ENCODE data around the gene RHBDL1. TPM values are rescaled to one million over a fixed set of nuclear protein-coding genes. Genes with fewer than 3 reads are reported as not detected.

RHBDL1 gene
- total and polyA plus RNA-seq, 9 of the 15 experiments (the other 6 are each of a cell fraction or from before 2014, with no cell fraction given), result 0.03 to 5.6 (median 1.3) TPM; not detected in 1

DNA sequence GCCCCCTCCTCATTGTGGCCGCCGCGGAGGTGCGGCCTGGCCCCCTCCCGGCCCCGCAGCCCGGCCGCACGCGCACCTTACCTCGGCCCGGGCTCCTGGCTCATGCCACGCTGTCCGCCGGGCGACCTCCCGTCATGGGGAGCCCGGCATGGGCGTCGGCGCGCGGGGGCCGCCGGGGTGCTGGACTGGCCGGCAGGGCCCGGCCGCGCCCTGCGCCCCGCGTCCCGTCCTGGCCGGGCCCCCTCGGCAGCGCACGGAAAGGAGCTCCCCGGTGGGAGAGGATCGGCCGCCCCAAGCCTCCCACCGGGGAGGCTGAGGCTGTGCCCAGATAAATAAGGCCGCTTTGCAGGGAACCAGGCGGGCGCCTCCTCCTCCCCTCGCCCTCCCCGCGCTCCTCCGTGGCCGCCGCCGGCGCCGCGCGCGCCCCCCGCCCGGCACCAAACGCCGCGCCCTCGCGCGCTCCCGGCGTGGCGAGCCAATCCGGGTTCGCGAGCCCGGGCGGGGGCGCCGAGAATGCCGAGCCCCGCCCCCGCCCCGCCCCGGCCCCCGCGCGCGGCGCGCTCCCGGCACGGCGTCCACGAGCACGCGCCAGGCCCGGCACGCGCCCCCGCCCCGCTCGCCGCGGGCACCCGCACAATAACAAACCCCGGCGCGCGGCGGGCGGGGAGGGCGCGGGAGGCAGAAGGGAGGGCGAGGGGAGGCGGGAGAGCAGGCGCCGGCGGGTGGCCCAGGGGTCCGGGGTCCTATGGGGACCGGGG, 30.1 kb downstream of the RHBDL1 start, which contains the start of gene FBXL16 (continued):
- TF ChIP-seq KLF6 (CRISPR knock-in tag; IDR thresholded peaks at IDR 0.05; ENCODE audit: borderline replicate concordance) (no peak), ERF (CRISPR knock-in tag; IDR thresholded peaks at IDR 0.05) (no peak), SREBF2 (CRISPR knock-in tag; IDR thresholded peaks at IDR 0.05) (no peak), ZNF239 (CRISPR knock-in tag; IDR thresholded peaks at IDR 0.05) (no peak), ZNF707 (CRISPR knock-in tag; conservative IDR thresholded peaks at IDR 0.05) (no peak), CHD2 (IDR thresholded peaks at IDR 0.05; ENCODE audit: low read depth, low read length) (no peak), DNMT1 (IDR thresholded peaks at IDR 0.05) (no peak), ZC3H4 (CRISPR knock-in tag; IDR thresholded peaks at IDR 0.05; ENCODE audit: borderline replicate concordance) (no peak), RB1 (IDR thresholded peaks at IDR 0.05; ENCODE audit: low read depth) (0 out of 2 replicates have a peak, but pooled peaks have one; percentile 38)
- TF ChIP-seq, protein P1, sequence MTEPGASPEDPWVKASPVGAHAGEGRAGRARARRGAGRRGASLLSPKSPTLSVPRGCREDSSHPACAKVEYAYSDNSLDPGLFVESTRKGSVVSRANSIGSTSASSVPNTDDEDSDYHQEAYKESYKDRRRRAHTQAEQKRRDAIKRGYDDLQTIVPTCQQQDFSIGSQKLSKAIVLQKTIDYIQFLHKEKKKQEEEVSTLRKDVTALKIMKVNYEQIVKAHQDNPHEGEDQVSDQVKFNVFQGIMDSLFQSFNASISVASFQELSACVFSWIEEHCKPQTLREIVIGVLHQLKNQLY (CRISPR knock-in tag; conservative IDR thresholded peaks at IDR 0.05), result no peak
- TF ChIP-seq, protein P2, sequence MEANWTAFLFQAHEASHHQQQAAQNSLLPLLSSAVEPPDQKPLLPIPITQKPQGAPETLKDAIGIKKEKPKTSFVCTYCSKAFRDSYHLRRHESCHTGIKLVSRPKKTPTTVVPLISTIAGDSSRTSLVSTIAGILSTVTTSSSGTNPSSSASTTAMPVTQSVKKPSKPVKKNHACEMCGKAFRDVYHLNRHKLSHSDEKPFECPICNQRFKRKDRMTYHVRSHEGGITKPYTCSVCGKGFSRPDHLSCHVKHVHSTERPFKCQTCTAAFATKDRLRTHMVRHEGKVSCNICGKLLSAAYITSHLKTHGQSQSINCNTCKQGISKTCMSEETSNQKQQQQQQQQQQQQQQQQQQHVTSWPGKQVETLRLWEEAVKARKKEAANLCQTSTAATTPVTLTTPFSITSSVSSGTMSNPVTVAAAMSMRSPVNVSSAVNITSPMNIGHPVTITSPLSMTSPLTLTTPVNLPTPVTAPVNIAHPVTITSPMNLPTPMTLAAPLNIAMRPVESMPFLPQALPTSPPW (CRISPR knock-in tag; IDR thresholded peaks at IDR 0.05), result peak; percentile 47
- TF ChIP-seq, protein P3, sequence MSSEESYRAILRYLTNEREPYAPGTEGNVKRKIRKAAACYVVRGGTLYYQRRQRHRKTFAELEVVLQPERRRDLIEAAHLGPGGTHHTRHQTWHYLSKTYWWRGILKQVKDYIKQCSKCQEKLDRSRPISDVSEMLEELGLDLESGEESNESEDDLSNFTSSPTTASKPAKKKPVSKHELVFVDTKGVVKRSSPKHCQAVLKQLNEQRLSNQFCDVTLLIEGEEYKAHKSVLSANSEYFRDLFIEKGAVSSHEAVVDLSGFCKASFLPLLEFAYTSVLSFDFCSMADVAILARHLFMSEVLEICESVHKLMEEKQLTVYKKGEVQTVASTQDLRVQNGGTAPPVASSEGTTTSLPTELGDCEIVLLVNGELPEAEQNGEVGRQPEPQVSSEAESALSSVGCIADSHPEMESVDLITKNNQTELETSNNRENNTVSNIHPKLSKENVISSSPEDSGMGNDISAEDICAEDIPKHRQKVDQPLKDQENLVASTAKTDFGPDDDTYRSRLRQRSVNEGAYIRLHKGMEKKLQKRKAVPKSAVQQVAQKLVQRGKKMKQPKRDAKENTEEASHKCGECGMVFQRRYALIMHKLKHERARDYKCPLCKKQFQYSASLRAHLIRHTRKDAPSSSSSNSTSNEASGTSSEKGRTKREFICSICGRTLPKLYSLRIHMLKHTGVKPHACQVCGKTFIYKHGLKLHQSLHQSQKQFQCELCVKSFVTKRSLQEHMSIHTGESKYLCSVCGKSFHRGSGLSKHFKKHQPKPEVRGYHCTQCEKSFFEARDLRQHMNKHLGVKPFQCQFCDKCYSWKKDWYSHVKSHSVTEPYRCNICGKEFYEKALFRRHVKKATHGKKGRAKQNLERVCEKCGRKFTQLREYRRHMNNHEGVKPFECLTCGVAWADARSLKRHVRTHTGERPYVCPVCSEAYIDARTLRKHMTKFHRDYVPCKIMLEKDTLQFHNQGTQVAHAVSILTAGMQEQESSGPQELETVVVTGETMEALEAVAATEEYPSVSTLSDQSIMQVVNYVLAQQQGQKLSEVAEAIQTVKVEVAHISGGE (CRISPR knock-in tag; IDR thresholded peaks at IDR 0.05), result 0 out of 6 replicates have a peak, but pooled peaks of 1 of the 3 experiments have one; percentile 17
- TF ChIP-seq, protein P4, sequence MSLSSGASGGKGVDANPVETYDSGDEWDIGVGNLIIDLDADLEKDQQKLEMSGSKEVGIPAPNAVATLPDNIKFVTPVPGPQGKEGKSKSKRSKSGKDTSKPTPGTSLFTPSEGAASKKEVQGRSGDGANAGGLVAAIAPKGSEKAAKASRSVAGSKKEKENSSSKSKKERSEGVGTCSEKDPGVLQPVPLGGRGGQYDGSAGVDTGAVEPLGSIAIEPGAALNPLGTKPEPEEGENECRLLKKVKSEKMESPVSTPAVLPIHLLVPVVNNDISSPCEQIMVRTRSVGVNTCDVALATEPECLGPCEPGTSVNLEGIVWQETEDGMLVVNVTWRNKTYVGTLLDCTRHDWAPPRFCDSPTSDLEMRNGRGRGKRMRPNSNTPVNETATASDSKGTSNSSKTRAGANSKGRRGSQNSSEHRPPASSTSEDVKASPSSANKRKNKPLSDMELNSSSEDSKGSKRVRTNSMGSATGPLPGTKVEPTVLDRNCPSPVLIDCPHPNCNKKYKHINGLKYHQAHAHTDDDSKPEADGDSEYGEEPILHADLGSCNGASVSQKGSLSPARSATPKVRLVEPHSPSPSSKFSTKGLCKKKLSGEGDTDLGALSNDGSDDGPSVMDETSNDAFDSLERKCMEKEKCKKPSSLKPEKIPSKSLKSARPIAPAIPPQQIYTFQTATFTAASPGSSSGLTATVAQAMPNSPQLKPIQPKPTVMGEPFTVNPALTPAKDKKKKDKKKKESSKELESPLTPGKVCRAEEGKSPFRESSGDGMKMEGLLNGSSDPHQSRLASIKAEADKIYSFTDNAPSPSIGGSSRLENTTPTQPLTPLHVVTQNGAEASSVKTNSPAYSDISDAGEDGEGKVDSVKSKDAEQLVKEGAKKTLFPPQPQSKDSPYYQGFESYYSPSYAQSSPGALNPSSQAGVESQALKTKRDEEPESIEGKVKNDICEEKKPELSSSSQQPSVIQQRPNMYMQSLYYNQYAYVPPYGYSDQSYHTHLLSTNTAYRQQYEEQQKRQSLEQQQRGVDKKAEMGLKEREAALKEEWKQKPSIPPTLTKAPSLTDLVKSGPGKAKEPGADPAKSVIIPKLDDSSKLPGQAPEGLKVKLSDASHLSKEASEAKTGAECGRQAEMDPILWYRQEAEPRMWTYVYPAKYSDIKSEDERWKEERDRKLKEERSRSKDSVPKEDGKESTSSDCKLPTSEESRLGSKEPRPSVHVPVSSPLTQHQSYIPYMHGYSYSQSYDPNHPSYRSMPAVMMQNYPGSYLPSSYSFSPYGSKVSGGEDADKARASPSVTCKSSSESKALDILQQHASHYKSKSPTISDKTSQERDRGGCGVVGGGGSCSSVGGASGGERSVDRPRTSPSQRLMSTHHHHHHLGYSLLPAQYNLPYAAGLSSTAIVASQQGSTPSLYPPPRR (CRISPR knock-in tag; IDR thresholded peaks at IDR 0.05; ENCODE audit: borderline replicate concordance), result no peak
- TF ChIP-seq, protein P5, sequence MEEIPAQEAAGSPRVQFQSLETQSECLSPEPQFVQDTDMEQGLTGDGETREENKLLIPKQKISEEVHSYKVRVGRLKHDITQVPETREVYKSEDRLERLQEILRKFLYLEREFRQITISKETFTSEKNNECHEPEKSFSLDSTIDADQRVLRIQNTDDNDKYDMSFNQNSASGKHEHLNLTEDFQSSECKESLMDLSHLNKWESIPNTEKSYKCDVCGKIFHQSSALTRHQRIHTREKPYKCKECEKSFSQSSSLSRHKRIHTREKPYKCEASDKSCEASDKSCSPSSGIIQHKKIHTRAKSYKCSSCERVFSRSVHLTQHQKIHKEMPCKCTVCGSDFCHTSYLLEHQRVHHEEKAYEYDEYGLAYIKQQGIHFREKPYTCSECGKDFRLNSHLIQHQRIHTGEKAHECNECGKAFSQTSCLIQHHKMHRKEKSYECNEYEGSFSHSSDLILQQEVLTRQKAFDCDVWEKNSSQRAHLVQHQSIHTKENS (CRISPR knock-in tag; IDR thresholded peaks at IDR 0.05), result no peak

All from K562 (cell line).